HG03159 (cell line): ENCODE results near the gene SPAG5.

Experiments
- ATAC-seq: cut with Tn5 transposase; IDR thresholded peaks from one replicate; pipeline ENCODE4 v1.9.1; 2021; ENCODE audit warnings: mild to moderate bottlenecking, moderate library complexity; ENCODE audit not compliant: unreplicated experiment

The SPAG5 gene, protein sequence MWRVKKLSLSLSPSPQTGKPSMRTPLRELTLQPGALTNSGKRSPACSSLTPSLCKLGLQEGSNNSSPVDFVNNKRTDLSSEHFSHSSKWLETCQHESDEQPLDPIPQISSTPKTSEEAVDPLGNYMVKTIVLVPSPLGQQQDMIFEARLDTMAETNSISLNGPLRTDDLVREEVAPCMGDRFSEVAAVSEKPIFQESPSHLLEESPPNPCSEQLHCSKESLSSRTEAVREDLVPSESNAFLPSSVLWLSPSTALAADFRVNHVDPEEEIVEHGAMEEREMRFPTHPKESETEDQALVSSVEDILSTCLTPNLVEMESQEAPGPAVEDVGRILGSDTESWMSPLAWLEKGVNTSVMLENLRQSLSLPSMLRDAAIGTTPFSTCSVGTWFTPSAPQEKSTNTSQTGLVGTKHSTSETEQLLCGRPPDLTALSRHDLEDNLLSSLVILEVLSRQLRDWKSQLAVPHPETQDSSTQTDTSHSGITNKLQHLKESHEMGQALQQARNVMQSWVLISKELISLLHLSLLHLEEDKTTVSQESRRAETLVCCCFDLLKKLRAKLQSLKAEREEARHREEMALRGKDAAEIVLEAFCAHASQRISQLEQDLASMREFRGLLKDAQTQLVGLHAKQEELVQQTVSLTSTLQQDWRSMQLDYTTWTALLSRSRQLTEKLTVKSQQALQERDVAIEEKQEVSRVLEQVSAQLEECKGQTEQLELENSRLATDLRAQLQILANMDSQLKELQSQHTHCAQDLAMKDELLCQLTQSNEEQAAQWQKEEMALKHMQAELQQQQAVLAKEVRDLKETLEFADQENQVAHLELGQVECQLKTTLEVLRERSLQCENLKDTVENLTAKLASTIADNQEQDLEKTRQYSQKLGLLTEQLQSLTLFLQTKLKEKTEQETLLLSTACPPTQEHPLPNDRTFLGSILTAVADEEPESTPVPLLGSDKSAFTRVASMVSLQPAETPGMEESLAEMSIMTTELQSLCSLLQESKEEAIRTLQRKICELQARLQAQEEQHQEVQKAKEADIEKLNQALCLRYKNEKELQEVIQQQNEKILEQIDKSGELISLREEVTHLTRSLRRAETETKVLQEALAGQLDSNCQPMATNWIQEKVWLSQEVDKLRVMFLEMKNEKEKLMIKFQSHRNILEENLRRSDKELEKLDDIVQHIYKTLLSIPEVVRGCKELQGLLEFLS

DNA sequence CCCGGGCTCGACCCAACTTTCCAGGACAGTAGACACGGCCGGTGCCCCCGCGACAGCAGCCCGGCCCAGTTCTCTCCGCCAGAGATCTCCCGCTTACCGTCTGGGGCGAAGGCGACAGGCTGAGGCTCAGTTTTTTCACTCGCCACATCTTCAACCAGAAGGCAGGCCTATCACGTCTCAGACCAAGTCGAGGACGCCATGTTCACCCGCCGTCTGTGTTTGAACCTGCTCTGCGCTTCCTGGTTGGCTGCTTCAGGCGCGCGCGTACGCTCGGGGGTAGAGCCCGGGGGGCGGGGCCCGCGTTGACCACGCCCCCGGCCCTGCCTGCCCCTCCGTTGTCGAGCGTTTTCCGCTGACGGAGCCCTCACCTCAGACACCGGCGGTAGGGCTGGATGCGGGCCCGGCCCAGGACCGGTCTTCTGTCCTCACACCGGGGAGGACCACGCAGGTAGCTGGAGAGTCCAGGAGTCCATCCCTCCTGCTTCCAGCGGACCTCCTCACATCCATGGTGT is at the start of gene SPAG5:
TSS of gene SPAG5 (minus strand) at position 227 of the 512 bp plus-strand sequence. CDS start at position 148, 79 bp downstream.
- ATAC-seq: peak; percentile 75

DNA sequence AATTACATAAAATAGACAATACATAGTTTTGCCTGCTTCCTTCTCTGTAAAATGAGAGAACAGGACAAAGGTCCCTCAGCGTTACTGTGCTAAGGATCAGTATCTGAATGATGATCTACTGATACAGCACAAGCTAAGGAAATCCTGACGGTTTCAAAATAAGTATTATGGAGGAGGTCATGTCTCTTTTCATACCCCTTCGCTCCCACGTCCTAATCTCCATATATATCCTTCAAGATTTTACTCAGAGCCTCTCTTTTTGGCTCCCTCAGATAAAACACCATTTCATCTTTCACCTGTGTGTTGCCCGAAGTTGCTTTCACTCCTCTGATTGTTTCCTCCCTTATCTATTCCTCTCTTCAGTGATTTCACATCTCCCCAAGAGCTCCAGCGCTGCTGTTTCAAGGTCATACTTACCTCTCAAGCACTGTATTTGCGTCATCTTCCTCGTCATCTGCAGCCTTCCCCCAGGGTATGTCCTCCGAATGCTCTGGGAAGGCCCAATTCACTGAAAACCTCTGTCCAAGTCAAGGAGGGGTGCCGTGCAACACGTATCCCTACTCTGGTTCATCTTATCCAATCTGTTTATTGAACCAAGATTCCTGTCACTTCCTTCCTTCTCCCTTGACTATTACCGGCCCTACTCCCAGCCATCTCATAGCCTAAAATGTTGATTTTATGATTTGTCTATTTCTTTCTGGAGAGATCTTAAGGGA is 47.4 kb upstream of the SPAG5 start:
- no peak for ATAC-seq

DNA sequence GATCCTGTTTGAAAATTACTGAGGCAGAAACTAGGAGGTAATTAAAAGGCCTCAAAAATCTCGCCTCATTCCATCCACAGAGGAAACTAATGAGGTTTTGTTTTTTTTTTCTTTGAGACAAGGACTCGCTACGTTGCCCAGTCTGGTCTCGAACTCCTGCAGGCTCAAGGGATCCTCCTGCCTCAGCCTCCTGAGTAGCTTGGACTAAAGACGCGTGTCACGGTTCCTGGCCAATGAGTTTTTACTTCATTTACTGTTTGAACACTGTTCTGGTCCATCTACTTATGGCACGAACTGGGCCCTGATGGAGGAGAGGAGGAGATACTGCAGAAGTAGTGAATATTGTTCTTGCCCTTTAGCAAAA is 46.7 kb upstream of the SPAG5 start:
- no peak for ATAC-seq

DNA sequence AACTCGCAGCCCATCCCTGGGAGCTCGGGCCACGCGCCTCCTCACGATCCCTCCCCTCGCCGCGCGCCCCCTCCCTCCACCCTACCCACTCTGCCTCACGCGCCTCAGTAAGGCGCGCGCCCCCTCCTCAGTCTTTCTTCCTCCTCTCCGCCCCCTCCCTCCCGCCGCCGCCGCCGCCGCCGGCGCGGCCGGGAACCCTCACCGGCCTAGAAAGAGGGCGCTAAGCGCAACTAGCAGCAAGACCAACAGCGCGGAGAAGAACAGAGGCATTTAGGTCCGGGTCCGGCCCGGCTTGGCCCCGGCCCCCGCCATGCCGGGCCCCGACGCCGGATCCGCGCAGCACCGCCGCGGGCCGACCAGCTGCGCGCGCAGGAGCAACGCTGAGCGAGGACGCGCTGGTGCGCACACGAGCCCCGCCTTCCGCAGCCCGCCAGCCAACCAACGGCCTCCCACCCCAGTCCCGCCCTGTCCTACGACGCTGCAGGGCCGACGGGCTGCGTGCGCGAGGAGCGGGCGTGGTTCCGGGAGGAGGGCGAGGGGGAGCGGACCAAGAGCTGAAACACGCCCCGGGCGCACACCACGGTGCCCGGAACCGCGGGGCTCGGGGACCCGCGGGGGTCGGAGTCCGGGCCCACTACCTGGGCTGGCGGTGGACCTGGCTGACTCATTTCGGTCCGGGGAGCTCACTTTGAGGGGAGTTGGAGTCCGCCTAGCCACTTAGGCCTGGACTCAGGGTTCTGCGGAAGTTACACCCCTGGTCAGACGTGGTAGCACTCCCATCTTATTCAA is 46.2 kb upstream of the SPAG5 start, which contains the start of gene BLTP2:
TSS of gene BLTP2 (minus strand) at position 372 of the 789 bp plus-strand sequence. CDS start at position 270, 102 bp downstream.
- ATAC-seq: peak; percentile 86

DNA sequence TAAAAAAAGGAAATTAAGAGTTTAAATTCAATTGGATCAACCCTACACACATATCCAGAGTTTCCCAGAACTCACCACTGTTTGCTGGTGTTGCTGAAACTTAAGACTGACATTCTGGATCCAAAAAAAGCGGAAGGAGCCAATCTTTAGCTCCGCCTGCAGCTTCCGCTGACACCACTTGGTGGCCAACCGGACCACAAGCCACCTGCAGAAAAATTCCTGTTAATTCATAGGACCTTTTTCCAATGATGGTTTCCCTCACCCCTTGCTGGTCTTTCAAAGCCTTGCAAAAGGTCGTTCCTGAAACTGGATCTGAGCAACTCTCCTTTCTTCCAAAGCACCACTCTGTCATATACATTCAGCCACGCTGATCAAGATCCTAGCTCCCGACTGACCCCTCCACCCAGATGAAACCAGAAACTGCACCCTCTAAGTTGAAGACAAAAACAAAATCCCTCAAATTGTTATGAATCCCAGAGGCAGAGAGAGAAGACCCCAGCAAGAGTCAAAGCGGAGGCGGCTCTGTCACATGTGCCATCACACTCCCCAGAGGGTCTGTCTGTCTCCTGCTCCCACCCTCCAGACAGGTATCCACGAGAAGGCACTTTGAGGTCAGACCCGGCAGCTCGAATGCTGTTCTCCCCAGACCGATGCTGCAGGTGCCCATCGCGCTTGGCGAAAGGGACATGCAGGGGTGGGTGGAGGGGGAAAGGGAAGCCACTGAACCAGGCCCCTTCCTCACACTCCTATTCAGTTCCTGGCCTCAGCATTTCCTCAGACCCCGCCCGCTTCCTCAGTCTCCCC is 45.4 kb upstream of the SPAG5 start:
- no peak for ATAC-seq

DNA sequence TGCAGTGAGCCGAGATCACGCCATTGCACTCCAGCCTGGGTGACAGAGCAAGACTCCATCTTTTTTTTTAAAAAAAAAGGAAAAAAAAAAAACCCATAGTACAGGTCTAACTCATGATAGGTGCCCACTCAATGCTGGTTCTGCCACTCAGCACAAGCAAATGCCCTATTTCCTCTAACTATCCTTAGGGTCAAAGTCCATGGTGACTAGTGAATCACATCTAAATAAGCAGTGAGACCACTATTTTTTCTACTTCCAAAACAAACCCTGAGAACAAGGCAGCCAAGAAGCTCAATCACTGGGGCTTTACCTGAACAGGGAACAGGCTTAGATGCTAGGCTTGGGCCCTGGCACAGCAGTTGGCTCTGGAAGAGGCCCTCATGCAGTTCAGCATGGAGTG is 42.8 kb upstream of the SPAG5 start:
- ATAC-seq: no peak

DNA sequence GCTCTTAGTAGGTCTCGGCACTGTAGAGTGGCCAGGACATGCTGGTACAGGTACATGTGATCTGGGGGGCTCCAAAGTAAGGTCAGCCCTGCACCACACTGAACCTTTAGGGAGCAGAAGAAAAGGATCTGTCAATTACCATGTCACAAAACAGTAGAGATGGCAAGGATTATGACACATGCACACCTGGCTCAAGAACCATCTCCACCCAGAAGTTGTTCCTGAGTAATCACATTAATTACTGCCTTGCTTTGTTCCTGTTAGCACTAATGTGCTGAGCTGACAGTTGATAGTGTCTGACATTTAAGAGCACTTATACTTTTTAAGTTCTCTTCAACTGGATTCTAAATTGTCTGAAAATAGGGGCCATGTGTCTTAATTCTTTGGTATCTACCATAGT is 36.7 kb upstream of the SPAG5 start:
- no peak for ATAC-seq

DNA sequence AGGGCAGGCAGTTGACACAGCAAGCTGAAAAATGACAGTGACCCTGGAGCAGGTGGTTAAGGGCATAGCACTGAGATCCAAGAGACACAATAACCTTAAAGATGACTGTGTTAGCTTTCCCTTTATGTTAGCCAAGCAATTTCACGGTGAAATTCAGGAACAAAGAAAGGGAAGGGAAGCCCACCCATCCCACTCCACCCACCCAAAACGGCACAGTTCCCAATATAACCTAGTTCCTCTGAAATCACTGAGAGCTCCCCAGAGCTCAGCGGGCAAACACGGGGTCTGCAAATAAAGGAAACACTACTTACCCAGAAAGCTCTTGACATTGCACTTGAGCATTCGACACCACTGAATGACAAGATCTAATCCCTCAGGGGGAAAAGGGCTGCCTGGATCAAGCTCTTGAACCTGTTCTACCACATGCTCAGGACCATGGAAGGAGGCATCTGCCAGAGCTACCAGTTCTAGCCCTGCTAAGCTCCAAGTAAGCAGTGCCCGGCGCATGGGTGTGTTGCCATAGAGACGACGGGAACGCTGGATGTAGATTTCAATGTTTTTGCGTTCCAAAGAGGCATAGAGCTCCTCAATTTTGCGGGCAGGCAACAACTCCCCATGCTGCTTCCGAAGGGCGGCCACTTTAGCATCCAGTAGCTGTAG is 35.5 kb upstream of the SPAG5 start:
- ATAC-seq: no peak

DNA sequence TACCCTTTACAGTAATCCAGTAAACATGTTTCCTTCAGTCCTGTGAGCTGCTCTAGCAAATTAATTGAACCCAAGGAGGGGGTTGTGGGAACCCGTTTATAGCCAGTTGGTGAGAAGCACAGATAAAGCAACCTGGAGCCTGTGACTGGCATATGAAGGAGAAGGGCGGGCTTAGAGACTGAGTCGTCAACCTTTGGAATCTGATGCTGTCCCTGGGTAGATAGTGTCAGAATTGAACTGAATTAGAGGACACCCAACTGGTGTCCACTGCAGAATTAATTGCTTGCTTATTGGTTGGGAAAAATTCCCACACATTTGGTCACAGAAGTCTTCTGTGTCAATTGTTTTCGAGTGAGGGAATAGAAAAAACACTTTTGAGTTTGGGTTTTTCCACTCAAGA is 28.0 kb upstream of the SPAG5 start:
- no peak for ATAC-seq

DNA sequence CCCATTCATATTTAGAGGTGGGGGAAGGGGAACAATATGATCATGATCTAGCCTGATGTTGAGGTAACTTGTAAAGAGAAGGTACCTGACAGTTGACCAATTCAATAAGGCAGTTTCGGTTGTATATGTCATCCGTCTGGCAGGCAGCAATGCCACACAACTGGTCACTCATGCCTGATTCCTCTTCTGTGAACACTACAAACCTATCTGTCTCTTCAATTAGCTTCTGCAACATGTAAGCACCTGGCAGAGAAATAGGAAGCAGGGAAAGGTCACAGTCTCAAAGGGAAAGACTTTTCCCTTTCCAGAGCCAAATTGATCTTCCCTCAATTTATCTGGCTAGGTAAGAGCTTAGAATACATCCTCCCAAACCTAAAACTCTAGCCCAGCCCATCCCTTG is 25.3 kb upstream of the SPAG5 start:
- no peak for ATAC-seq

DNA sequence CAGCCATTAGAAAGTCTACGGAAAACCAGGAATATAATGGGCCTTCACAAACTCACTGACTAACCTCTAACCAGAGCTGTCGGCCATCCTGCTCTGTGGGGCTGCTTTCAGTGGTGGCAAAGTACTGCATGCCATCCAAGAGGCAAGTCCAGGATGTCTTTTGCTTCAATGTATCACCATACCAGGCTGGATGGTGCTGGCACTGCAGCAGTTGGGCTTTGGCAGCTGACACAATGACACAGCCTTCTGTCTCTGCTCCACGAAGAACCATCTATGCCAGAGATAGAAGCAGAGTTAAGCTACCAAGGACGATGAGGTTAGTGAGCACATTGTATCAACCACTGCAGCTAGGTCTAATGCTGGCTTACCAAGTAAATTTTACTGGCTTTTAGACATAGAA is 24.9 kb upstream of the SPAG5 start:
- ATAC-seq: no peak

DNA sequence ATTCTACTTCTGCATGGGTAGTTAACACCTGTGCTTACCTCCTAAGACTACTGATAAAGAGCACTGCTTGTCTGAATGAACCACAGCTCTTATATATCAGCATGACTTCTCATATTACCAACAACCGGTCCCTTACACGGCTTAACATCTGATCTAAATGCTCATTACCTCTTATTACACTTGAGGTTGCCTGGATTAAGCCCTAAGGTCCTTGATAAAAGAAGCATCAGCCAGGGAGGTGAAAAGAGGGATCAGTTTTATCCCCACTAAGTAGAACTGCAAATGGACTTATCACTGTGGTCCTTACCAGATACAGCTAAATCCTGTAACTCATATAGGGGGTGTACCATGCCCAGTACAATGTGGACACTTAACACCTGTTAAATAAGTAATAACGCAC is 23.4 kb upstream of the SPAG5 start:
- no peak for ATAC-seq

DNA sequence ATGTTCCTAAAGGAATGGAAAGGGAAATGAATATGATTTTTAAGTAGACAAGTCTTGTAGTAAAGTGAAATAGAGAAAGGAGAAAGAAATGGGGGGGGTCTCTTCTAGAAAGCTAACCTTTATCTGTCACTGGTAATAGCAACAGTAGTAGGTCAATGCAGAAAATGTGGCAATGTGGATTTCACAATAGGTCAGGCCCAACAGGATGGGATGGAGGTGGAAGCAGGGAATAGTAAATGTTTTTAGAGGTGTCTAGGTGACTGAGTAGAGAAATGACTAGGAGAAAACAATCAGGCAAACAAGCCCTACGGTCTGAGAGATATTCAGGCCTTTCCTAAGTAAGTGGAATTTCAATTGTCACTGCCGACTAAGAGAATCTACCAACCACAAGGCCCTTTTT is 21.2 kb upstream of the SPAG5 start:
- no peak for ATAC-seq

DNA sequence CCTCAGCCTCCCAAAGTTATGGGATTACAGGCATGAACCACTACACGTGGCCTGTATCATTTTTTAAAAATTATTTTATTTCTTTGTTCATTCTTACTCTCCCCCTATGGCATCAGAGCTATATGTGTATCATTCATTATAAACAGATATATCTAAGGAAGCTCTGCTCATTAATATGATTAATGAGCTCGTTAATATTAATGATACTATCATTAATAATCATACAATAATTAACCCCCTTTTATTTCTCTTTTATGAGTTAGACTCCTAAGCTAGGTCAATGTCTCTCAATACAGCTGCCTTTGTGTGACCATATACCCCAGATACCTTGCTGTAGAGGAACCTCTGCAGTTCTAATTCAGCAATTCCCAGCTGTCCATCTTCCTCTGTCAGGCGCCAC is 19.6 kb upstream of the SPAG5 start:
- no peak for ATAC-seq

DNA sequence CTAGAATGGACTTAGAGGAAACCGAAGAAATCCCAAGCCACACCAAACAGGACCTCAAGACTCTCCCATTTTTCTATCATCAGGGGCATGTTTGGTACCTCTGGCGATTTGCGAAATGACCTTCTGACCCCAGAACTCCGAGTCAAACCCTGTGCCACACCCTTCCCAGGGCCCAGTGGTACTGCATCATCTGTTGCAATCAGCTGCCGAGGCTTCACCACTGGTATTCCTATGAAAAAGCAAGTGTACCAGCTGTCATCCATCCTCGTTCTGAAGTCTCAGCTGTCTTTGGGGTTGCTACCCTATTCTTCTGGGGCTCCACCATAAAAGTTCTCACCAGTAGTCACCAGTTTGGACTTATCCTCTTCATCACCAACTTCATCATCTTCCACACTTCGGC is 17.5 kb upstream of the SPAG5 start:
- no peak for ATAC-seq

DNA sequence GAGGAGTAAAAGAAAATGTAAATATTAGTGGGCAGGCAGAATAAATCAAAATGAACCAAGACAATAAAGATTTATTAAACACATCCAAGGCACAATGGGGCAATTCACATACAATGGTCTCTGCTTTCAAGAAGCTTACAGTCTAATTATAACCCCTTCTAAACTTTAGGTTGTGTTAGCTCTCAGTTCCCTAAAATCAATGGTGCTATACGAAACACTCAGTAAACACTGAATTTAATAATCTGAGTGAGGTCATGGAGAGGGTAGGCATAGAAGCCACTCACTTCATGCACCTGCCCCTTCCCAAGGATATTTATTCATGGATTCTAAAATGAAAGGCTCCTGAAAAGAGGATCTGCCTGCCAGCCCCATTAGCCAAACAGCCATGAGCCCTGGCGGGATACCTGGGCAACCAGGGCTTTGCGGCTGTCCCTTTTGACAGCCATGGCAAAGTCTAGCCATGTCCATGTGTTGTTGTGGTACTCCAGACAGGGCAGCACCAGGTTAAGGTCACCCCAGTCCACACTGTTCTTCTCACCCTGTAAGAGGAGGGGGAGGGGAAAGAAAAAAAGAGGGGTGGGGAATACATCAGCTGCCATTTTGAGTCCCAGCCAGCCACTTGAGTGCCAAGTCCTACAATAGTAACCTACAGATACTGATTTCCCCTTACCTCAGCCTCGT is 16.6 kb upstream of the SPAG5 start:
- ATAC-seq: no peak

DNA sequence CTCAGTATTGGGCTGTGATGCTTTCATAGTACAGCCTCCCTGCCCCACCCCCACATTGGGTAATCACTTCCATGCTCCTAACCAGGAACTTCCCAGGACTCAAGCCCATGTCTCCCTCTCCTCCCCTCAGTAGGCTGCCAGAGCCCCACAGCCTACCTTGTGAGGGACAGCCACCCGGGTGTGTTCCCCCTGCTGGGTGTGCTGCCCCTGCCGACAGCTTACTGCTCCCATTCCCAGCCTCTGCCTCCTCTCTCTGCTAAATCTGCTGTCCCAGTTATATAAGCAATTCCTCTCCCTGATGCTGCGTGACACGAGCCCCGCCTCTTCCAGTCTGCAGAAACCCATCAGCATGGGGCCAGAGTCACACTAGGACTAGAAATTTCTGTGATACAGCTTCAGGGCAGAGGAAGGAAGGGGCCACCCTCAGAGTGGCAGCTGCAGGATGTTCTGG is 15.1 kb upstream of the SPAG5 start, which contains the start of gene RSKR:
TSS of gene RSKR (minus strand) at position 255 of the 451 bp plus-strand sequence. CDS start at position 231, 24 bp downstream.
- ATAC-seq: no peak
